ENCODE measurements around the gene STK32B.

DNA sequence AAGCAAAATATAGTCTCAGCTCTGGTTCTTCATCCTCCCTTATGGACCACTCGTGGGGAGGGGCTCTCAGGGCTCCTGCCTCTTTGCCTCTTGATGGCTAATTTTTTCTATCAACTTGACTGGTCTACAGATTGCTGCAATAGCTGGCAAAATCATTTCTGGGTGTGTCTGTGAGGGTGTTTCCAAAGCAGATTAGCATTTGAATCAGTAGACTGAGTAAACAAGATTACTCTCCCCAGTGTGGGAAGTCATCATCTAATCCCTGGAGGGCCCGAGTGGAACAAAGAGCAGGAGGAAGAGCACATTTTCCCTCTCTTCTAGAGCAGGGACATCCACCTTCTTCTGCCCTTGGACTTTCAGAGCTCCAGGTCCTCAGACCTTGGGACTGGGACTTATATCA lies 153.5 kb downstream of the STK32B start:
- no peak for TF ChIP-seq SCRT1 (tag by site-specific recombination; IDR thresholded peaks at IDR 0.05; ENCODE audit: borderline replicate concordance)
- TF ChIP-seq, protein P1, sequence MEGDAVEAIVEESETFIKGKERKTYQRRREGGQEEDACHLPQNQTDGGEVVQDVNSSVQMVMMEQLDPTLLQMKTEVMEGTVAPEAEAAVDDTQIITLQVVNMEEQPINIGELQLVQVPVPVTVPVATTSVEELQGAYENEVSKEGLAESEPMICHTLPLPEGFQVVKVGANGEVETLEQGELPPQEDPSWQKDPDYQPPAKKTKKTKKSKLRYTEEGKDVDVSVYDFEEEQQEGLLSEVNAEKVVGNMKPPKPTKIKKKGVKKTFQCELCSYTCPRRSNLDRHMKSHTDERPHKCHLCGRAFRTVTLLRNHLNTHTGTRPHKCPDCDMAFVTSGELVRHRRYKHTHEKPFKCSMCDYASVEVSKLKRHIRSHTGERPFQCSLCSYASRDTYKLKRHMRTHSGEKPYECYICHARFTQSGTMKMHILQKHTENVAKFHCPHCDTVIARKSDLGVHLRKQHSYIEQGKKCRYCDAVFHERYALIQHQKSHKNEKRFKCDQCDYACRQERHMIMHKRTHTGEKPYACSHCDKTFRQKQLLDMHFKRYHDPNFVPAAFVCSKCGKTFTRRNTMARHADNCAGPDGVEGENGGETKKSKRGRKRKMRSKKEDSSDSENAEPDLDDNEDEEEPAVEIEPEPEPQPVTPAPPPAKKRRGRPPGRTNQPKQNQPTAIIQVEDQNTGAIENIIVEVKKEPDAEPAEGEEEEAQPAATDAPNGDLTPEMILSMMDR (tag by site-specific recombination; IDR thresholded peaks at IDR 0.05): no peak
- TF ChIP-seq ZNF658 (tag by site-specific recombination; IDR thresholded peaks at IDR 0.05): no peak
- TF ChIP-seq ZNF354C (tag by site-specific recombination; IDR thresholded peaks at IDR 0.05; ENCODE audit: borderline replicate concordance, low read depth): no peak
- no peak for TF ChIP-seq MEIS1 (CRISPR knock-in tag; IDR thresholded peaks at IDR 0.05; ENCODE audit: borderline replicate concordance)
- TF ChIP-seq ZEB2 (tag by site-specific recombination; IDR thresholded peaks at IDR 0.05): no peak
- TF ChIP-seq ZNF585B (tag by site-specific recombination; IDR thresholded peaks at IDR 0.05): no peak
- no peak for TF ChIP-seq ZNF394 (tag by site-specific recombination; IDR thresholded peaks at IDR 0.05; ENCODE audit: borderline replicate concordance)
- no peak for TF ChIP-seq ZNF561 (tag by site-specific recombination; IDR thresholded peaks at IDR 0.05; ENCODE audit: borderline replicate concordance)
- TF ChIP-seq ZNF274 (IDR thresholded peaks at IDR 0.05; ENCODE audit: low read length): no peak
- no peak for TF ChIP-seq ZNF274 (tag by site-specific recombination; IDR thresholded peaks at IDR 0.05; ENCODE audit: borderline replicate concordance)
- TF ChIP-seq, protein P2, sequence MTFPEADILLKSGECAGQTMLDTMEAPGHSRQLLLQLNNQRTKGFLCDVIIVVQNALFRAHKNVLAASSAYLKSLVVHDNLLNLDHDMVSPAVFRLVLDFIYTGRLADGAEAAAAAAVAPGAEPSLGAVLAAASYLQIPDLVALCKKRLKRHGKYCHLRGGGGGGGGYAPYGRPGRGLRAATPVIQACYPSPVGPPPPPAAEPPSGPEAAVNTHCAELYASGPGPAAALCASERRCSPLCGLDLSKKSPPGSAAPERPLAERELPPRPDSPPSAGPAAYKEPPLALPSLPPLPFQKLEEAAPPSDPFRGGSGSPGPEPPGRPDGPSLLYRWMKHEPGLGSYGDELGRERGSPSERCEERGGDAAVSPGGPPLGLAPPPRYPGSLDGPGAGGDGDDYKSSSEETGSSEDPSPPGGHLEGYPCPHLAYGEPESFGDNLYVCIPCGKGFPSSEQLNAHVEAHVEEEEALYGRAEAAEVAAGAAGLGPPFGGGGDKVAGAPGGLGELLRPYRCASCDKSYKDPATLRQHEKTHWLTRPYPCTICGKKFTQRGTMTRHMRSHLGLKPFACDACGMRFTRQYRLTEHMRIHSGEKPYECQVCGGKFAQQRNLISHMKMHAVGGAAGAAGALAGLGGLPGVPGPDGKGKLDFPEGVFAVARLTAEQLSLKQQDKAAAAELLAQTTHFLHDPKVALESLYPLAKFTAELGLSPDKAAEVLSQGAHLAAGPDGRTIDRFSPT (tag by site-specific recombination; IDR thresholded peaks at IDR 0.05): no peak
- TF ChIP-seq, protein P3, sequence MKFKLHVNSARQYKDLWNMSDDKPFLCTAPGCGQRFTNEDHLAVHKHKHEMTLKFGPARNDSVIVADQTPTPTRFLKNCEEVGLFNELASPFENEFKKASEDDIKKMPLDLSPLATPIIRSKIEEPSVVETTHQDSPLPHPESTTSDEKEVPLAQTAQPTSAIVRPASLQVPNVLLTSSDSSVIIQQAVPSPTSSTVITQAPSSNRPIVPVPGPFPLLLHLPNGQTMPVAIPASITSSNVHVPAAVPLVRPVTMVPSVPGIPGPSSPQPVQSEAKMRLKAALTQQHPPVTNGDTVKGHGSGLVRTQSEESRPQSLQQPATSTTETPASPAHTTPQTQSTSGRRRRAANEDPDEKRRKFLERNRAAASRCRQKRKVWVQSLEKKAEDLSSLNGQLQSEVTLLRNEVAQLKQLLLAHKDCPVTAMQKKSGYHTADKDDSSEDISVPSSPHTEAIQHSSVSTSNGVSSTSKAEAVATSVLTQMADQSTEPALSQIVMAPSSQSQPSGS (tag by site-specific recombination; IDR thresholded peaks at IDR 0.05; ENCODE audit: low read depth): no peak
- no peak for TF ChIP-seq YY1 (tag by site-specific recombination; IDR thresholded peaks at IDR 0.05)

Data from HEK293 (cell line).